WTC11 (cell line): ENCODE data around the gene NOL4. TPM values are rescaled to one million over a fixed set of nuclear protein-coding genes. Genes with fewer than 3 reads are reported as not detected.

ENCODE experiments used
- ATAC-seq: fragments of 200-7000 bp; cut with Tn5 transposase; 2 replicates; pipeline ENCODE4 v1.10.0; 2021; ENCODE audit warnings: mild to moderate bottlenecking, moderate library complexity
- CTCF ChIA-PET: fragments of 300-600 bp; sonication (Branson Sonifier 250); formaldehyde crosslinking; loops from one replicate; lab custom pipeline; 2021; ENCODE audit warnings: antibody characterized with exemption; lab: Charles Lee
- POLR2A ChIA-PET: fragments of 350-600 bp; sonication (Branson Sonifier 250); formaldehyde crosslinking; loops from one replicate; lab custom pipeline; 2021; ENCODE audit warnings: antibody characterized with exemption; lab: Charles Lee
- DNase-seq: peaks from one replicate; pipeline ENCODE4 v3.0.0; 2021; ENCODE audit warnings: low spot score
- H3K27ac Mint-ChIP-seq: 2 replicates; pipeline ENCODE4 v1.8.0; 2021; ENCODE audit warnings: mixed read lengths
- H3K27me3 Mint-ChIP-seq: 2 replicates; pipeline ENCODE4 v1.8.0; 2021; ENCODE audit warnings: low read depth, mild to moderate bottlenecking, moderate library complexity, mixed read lengths
- H3K36me3 Mint-ChIP-seq: 2 replicates; pipeline ENCODE4 v1.8.0; 2021; ENCODE audit warnings: mixed read lengths
- H3K4me1 Mint-ChIP-seq: 2 replicates; pipeline ENCODE4 v1.8.0; 2022; ENCODE audit warnings: mixed read lengths
- H3K4me3 Mint-ChIP-seq: 2 replicates; pipeline ENCODE4 v1.8.0; 2021; ENCODE audit warnings: mild to moderate bottlenecking, moderate library complexity, mixed read lengths
- H3K9me3 Mint-ChIP-seq: 2 replicates; pipeline ENCODE4 v1.8.0; 2021; ENCODE audit warnings: mixed read lengths
- AR ChIP-seq: fragments of 250-450 bp; sonication (Bioruptor Pico); IDR thresholded peaks from 2 replicates; pipeline ENCODE4 v1.9.0; 2021; ENCODE audit warnings: mild to moderate bottlenecking
- CBFB ChIP-seq: sonication (generic); formaldehyde crosslinking; IDR thresholded peaks from 2 replicates; pipeline ENCODE4 v1.8.1; 2022; ENCODE audit warnings: mild to moderate bottlenecking, low read depth, missing genetic modification reagents
- CDX4 ChIP-seq: fragments of 250-450 bp; sonication (Bioruptor Pico); IDR thresholded peaks from 2 replicates; pipeline ENCODE4 v1.9.0; 2021; ENCODE audit warnings: moderate library complexity, mild to moderate bottlenecking, inconsistent platforms, borderline replicate concordance
- CREB1 ChIP-seq: sonication (generic); formaldehyde crosslinking; IDR thresholded peaks from 2 replicates; pipeline ENCODE4 v1.8.0; 2023; ENCODE audit warnings: mild to moderate bottlenecking, missing genetic modification reagents
- E2F5 ChIP-seq: sonication (generic); formaldehyde crosslinking; IDR thresholded peaks from 2 replicates; pipeline ENCODE4 v1.8.1; 2022; ENCODE audit warnings: mild to moderate bottlenecking, moderate library complexity, missing genetic modification reagents
- ELF4 ChIP-seq: sonication (generic); formaldehyde crosslinking; IDR thresholded peaks from 2 replicates; pipeline ENCODE4 v1.8.1; 2022; ENCODE audit warnings: low read depth, mild to moderate bottlenecking, moderate library complexity, missing genetic modification reagents
- ESRRA ChIP-seq: sonication (generic); formaldehyde crosslinking; IDR thresholded peaks from 2 replicates; pipeline ENCODE4 v1.8.1; 2022; ENCODE audit warnings: mild to moderate bottlenecking, missing genetic modification reagents, borderline replicate concordance
- ETV6 ChIP-seq: sonication (generic); formaldehyde crosslinking; IDR thresholded peaks from 2 replicates; pipeline ENCODE4 v1.8.1; 2022; ENCODE audit warnings: mild to moderate bottlenecking, missing genetic modification reagents
- FOXK1 ChIP-seq: sonication (generic); formaldehyde crosslinking; IDR thresholded peaks from 2 replicates; pipeline ENCODE4 v1.8.0; 2022; ENCODE audit warnings: mild to moderate bottlenecking, moderate library complexity, missing genetic modification reagents
- FOXP1 ChIP-seq: sonication (generic); formaldehyde crosslinking; IDR thresholded peaks from 2 replicates; pipeline ENCODE4 v1.8.0; 2022; ENCODE audit warnings: missing genetic modification reagents, mild to moderate bottlenecking, moderate library complexity, borderline replicate concordance
- FOXP4 ChIP-seq: sonication (generic); formaldehyde crosslinking; IDR thresholded peaks from 2 replicates; pipeline ENCODE4 v1.8.0; 2022; ENCODE audit warnings: mild to moderate bottlenecking, missing genetic modification reagents
- KAT7 ChIP-seq: sonication (generic); formaldehyde crosslinking; IDR thresholded peaks from 2 replicates; pipeline ENCODE4 v1.8.1; 2023; ENCODE audit warnings: missing genetic modification reagents, mild to moderate bottlenecking, borderline replicate concordance
- NR1H2 ChIP-seq: sonication (generic); formaldehyde crosslinking; IDR thresholded peaks from 2 replicates; pipeline ENCODE4 v1.9.0; 2021; ENCODE audit warnings: mild to moderate bottlenecking, moderate library complexity, missing genetic modification reagents
- PRRX2 ChIP-seq: fragments of 250-450 bp; sonication (Bioruptor Pico); IDR thresholded peaks from 2 replicates; pipeline ENCODE4 v1.8.0; 2021; ENCODE audit warnings: mild to moderate bottlenecking
- SMAD4 ChIP-seq: sonication (generic); formaldehyde crosslinking; IDR thresholded peaks from 2 replicates; pipeline ENCODE4 v1.8.0; 2022; ENCODE audit warnings: mild to moderate bottlenecking, missing genetic modification reagents
- SOX15 ChIP-seq: fragments of 250-450 bp; sonication (Bioruptor Pico); IDR thresholded peaks from 2 replicates; pipeline ENCODE4 v1.9.0; 2021; ENCODE audit warnings: mild to moderate bottlenecking
- TP53 ChIP-seq: sonication (generic); formaldehyde crosslinking; IDR thresholded peaks from 2 replicates; pipeline ENCODE4 v1.8.1; 2023; ENCODE audit warnings: mild to moderate bottlenecking, missing genetic modification reagents
- ZMAT4 ChIP-seq: fragments of 250-450 bp; sonication (Bioruptor Pico); IDR thresholded peaks from 2 replicates; pipeline ENCODE4 v1.9.0; 2021; ENCODE audit warnings: mild to moderate bottlenecking
- ZNF671 ChIP-seq: fragments of 250-450 bp; sonication (Bioruptor Pico); IDR thresholded peaks from 2 replicates; pipeline ENCODE4 v1.8.0; 2021; ENCODE audit warnings: mild to moderate bottlenecking
- total RNA-seq: library from RNA; stranded (reverse); gene quantifications from 3 replicates; pipeline ENCODE4 v1.2.3, GENCODE V29; 2021

NOL4 gene
- total RNA-seq, 1 experiment from 2014 or later, result 1.2 TPM

GRCh38 chr18:34189656-34190435 lies 34.9 kb downstream of the NOL4 start:
- H3K36me3 Mint-ChIP-seq, result no peaks in the 10 kb centered on the region
- ChIA-PET POLR2A (no interaction called here), CTCF (no interaction called here)
- H3K4me3 Mint-ChIP-seq, result no peak overlapping the region
- H3K27ac Mint-ChIP-seq, result no peak overlapping the region
- DNase-seq (no peak), ATAC-seq (no peak)
- H3K27me3 Mint-ChIP-seq, result peaks cover 7% of the 10 kb centered on the region; the same call in 1 of the 2 replicates
- TF ChIP-seq ETV6 (CRISPR knock-in tag) (no peak), AR (CRISPR knock-in tag) (no peak), CDX4 (no peak), ZMAT4 (no peak), ZNF671 (no peak), CREB1 (no peak), SMAD4 (no peak), FOXK1 (CRISPR knock-in tag) (no peak), ELF4 (CRISPR knock-in tag) (no peak), CBFB (CRISPR knock-in tag) (no peak), SOX15 (no peak), E2F5 (no peak), PRRX2 (CRISPR knock-in tag) (no peak), KAT7 (CRISPR knock-in tag) (no peak), ESRRA (CRISPR knock-in tag) (no peak), FOXP1 (no peak), FOXP4 (CRISPR knock-in tag) (no peak), NR1H2 (no peak), TP53 (CRISPR knock-in tag) (no peak)
- H3K4me1 Mint-ChIP-seq, result no peaks in the 10 kb centered on the region
- peaks cover 3% of the 10 kb centered on the region; the same call in 1 of the 2 replicates for H3K9me3 Mint-ChIP-seq
